GM18498 (cell line): ENCODE measurements around the gene CFAP91.
A peak's percentile ranks its signal among the peaks of the same experiment; 100 is the strongest.

Source experiments
- ATAC-seq: cut with Tn5 transposase; IDR thresholded peaks from one replicate; pipeline ENCODE4 v1.9.1; 2021; ENCODE audit warnings: mild to moderate bottlenecking, moderate library complexity; ENCODE audit not compliant: unreplicated experiment

Gene CFAP91

DNA sequence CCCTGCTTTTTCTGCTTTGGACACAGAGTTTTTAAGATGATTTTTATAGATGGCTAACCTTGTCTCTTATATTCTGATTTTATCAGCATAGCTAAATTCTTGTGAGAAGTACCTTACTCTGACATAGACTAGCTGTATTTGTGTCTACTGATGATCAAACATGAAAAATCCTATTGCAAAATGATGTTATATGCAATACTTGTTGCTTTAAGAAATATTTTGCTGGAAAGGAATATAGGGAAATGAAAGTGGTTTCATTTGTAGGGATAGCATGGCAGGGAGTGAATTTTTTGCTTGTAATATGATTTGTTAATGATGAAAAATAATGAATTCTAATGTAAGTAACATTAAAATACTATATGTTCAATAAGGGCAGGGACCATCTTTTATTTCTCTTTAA lies 35.9 kb downstream of the CFAP91 start:
- ATAC-seq: no peak

DNA sequence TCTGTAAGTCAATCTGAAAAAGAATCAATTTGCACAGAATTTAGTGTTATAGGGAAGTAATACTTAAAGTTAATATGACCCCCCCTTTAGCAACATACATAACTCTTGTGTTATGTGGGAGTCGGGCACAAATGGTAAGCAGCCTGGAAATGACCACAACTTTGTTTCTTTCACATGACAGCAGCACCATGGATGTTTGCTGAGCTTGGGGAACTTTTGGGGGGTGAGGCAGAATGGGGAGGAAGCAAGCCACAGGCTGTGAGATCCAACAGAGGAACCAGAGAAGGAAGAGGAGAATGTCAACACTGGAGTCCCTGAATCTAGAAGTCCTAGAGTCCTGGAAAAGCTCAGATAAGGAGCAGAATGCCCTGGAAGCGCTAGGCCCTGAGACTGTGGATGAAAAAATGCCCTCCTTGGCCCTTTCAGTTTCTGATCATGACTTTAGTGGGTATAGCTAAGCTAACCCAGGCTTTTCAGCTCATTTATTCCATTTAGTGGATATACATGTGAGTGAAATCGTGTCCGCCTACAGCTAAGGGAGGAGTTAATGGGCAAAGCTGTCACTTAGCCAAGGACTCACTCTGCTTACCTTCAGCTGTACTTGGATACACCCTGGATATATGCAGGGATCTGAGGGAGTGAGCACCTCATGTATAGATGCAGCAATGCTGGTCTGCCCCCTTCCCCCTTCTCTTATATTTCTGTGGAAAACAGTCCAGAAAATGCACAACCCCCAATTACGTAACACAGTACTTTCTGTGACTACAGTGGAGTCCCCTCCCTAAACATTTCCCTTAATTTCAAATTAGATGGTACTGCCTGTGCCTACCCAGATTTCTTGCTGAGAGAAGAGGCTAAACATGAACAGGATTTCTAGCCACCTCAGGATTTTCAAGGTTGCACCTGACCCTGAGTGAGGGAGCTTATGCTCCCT lies 39.1 kb downstream of the CFAP91 start:
- no peak for ATAC-seq

DNA sequence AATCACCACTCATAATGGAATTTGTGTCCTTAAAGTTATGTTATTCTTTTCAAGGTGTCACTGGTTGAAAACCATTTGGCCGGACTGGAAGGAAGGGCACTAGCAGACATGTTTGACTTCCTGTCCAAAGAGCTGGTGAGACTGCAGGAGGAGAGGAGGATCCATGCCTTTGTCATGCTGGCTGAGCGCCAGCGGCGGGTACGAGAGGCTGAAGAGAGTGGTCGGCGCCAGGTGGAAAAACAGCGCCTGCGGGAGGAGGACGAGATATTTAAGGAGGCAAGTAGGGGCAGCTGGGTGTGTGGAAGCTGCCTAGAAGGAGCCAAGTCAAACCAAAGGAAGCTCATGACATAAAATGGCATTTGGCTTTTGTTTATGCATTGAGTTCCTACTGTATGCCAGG lies 41.1 kb downstream of the CFAP91 start:
- no peak for ATAC-seq

DNA sequence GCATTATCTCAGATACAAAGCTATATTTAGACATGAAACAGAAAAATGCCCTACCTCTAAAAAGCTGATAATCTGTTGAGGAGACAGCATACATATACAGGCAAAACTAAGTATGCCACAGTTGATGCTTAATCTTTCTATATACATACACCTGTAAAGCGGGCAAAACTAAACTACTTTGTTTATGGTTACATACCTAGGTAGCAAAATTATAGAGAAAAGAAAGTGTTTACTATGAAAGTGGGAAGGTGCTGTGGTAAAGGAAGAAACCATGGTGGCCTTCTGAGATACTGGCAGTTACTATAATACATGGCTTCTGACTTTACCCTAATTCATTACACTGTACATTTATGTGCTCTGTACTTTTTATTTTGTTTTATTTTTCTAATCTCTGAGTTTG lies 43.1 kb downstream of the CFAP91 start:
- ATAC-seq: peak; percentile 61

DNA sequence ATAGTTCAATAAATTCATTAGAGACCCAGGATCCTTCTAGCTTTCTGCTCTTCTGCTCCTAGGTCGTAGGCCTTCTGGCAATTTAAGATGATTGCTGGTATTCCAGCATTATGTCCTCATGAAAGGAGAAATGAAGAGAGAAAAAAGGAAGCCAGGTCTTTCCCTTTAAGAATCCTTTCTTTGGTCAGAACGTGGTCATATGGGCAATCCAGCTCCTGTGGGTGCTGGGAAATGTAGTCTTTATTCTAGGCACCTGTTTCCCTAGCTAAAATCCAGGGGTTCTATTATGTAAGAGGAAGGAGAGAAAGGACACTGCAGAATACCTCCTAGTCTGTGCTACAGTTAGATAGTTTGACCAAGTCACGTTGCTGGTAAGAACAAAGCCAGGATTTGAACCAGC lies 43.6 kb downstream of the CFAP91 start:
- ATAC-seq: no peak

DNA sequence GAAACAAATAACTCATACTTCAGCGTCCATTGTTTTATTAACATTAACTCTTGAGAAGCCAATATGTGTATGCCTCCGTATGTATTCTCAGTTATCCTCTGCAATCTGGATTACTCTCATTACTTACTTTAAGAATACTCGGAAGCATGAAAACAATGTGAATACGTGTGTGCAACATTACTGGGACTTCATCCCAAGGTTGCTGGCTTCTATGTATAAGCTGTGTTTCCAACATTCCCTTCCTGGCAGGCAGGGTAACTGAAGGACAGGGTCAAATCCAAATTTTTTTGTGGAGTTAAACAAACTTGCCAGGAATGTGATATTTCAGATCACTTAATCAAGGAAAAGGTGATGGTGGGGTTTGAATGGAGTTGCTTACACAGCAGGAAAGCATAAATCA lies 44.5 kb downstream of the CFAP91 start:
- no peak for ATAC-seq

DNA sequence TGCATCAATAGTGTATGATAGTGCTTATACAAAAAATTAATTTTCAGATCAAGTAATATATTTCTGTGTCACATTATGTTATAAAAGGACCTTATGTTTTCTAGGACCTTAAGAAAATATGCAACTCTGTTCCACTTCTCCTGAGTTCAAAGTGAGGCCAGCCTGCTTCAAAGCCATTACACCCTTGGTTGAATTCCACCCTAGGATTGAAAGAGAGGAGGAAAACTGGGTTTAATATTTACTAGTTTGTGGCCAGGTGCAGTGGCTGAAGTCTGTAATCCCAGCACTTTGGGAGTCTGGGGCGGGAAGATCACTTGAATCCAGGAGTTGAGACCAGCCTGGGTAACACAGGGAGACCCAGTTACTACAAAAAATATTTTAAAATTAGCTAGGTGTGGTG lies 46.2 kb downstream of the CFAP91 start:
- ATAC-seq: no peak

DNA sequence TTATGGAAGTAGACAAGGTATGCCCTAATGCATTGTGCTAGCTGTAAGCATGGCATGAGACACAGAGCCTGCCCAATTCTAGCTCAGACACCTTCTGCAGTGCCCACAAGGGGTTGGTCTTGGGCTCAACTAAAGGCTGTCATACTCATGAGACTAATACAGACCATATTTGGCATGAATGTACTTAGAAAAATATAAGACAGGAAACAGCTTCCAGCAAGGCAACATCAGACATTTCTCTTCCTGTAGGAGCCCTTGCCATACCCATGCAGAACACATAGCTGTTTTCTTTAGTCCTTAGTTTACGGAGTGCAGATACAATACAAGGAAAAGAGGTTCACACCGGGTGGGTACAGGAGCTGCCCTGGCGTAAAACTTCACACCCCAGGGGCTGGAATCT lies 48.6 kb downstream of the CFAP91 start:
- ATAC-seq: no peak
